Hematopoietic multipotent progenitor cell treated with erythropoietin and hydrocortisone succinate and interleukin-3 and kit ligand, for 8 days (in vitro differentiated cells): ENCODE results near the gene POMT2.
"Not testable (repeated sequence)": the region's sequence is repeated elsewhere in the genome, so short reads cannot be mapped to it uniquely, and the experiment has no call there.

ENCODE experiments used
- DNase-seq: peaks from one replicate; pipeline ENCODE4 v3.0.0-alpha.2; 2015

POMT2 gene

GRCh38 chr14:77324816-77325745, 4.4 kb upstream of the POMT2 start:
- DNase-seq, result no peak

GRCh38 chr14:77324289-77324688, 3.6 kb upstream of the POMT2 start:
- DNase-seq, result no peak

GRCh38 chr14:77323571-77323970, 2.9 kb upstream of the POMT2 start:
- DNase-seq, result no peak

- no peak for DNase-seq
These were observed 2.3 kb upstream of the POMT2 start for GRCh38 chr14:77322951-77323350.

- DNase-seq, result peak; percentile 31
These were observed 1.7 kb upstream of the POMT2 start for GRCh38 chr14:77322250-77322902.

- DNase-seq, result no peak
These were observed 1.3 kb downstream of the POMT2 start for GRCh38 chr14:77319422-77319821.

- DNase-seq, result not testable (repeated sequence)
These were observed 1.9 kb downstream of the POMT2 start for GRCh38 chr14:77318756-77319155.

GRCh38 chr14:77318006-77318553, 2.6 kb downstream of the POMT2 start:
- no peak for DNase-seq

- DNase-seq, result no peak
These were observed 3.8 kb downstream of the POMT2 start for GRCh38 chr14:77316872-77317301.

GRCh38 chr14:77316195-77316505, 4.5 kb downstream of the POMT2 start:
- no peak for DNase-seq

- DNase-seq, result no peak
These were observed 5.9 kb downstream of the POMT2 start for GRCh38 chr14:77314539-77315457.

GRCh38 chr14:77314043-77314442, 6.6 kb downstream of the POMT2 start:
- no peak for DNase-seq

- DNase-seq, result peak; percentile 71
These were observed 7.3 kb downstream of the POMT2 start for GRCh38 chr14:77313371-77313770.

- DNase-seq, result no peak
These were observed 9.5 kb downstream of the POMT2 start for GRCh38 chr14:77311217-77311616.

GRCh38 chr14:77310026-77310425, 10.7 kb downstream of the POMT2 start:
- no peak for DNase-seq

GRCh38 chr14:77309131-77309530, 11.6 kb downstream of the POMT2 start:
- no peak for DNase-seq

GRCh38 chr14:77306851-77307496, 13.7 kb downstream of the POMT2 start:
- DNase-seq, result no peak

GRCh38 chr14:77306416-77306815, 14.3 kb downstream of the POMT2 start:
- DNase-seq, result no peak

GRCh38 chr14:77305696-77306095, 15.0 kb downstream of the POMT2 start:
- DNase-seq, result no peak

GRCh38 chr14:77303417-77304156, 17.1 kb downstream of the POMT2 start:
- no peak for DNase-seq

- DNase-seq, result no peak
These were observed 17.8 kb downstream of the POMT2 start for GRCh38 chr14:77302926-77303325.

- DNase-seq, result peak; percentile 81
These were observed 19.6 kb downstream of the POMT2 start for GRCh38 chr14:77301103-77301502.
